ENCODE results near the gene TOMM5.
"Not testable (repeated sequence)": the region's sequence is repeated elsewhere in the genome, so short reads cannot be mapped to it uniquely, and the experiment has no call there.

Gene TOMM5

DNA sequence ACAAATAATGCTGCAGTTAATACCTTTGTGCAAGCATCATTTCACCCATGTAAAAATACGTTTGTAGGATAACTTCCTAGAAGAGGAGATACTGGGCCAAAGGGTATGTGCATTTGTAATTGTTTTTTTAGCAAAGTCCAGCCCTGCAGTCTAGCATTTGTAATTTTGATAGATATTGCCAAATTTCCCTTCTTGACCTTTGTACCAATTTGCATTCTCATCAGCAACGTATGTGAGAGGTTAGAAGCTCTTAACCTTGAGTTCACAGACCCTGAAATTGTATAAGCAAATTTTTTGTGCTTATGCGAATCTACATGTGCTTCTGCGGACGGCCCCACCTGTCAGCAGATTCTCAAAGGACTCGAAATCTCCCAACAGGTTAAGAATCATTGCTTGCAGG lies 18.6 kb upstream of the TOMM5 start:
- DNase-seq = no peak

DNA sequence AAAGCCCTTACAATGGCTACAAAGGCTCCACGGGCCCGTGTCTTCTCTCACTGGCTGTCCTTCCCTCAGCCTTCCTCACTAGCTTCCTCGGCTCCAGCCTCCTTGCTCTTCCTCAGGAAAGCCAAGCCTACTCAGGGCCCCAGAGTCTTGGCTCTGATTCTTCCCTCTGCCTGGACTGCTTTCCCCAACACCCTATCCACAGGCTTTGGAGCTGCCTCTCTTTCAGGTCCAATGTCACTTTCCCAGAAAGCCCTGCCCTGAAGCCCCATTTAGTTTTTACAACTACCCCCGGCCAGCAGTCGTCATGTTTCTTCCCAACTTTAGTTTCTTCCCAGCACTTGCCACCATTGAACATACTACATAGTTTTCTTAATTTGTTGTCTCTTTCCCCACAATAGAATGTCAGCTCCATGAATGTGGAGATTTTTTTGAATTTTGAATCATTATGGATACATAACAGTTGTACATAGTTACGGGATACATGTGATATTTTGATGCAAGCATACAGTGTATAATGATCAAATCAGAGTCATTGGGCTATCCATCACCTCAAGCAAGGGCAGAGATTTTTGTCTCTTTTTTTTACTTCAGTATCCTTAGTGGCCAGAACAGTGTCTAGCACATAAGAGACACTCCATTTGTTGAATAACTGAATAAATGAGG lies 17.5 kb upstream of the TOMM5 start:
- no peak for DNase-seq

DNA sequence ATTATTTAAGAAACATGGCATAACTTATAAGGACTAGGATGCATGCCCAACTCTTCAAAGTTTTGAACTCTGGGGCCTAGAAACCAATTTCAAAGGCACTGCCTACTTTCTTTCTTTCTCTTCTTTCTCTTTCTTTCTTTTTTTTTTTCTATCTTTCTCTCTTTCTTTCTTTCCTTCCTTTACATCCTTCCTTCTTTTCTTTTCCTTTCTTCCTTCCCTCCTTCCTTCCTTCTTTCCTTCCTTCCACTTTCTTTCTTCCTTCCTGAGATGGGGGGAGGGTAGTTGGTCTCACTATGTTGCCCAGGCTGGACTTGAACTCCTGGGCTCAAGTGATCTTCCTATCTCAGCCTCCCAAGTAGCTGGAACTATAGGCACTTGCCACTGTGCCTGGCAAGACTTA lies 15.9 kb upstream of the TOMM5 start:
- DNase-seq = no peak

DNA sequence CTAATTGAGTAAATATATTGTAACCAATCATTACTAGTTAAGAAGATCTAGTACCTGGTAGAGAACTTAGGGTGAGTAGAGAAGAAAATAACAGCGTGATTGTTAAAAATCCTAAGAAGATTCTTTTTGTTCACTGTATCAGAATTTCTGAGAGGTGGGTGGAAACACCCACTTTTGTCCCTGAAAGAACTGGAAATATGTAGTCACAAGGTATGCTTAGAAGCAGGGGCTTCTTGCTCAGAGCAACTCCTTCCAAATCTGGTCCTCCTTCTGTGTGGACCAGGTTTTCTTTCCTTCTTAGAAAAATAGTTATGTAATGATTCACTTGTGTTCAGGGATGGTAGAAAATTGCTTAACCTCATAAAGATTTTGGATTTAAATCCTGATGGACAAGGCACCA lies 11.9 kb upstream of the TOMM5 start:
- DNase-seq = no peak

DNA sequence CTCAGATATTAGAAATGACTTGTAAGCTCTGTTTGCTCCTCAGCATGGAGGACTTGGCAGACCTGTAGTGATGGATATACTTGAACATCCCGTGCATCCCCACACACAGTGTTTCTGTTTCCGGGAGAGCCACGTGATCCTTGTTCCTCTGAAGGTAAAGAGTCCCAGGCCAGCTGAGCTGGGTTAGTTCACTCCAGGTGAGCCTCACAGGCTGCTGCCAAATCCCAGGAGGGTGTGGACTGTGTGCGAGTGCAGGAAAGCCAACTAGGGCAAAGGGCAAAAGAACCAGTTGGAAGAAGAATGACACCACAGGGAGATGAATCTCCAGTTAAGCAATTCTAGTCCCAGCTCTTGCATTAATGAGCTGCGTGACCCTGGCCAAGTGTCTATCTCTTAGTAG lies 10.4 kb upstream of the TOMM5 start:
- DNase-seq = no peak

DNA sequence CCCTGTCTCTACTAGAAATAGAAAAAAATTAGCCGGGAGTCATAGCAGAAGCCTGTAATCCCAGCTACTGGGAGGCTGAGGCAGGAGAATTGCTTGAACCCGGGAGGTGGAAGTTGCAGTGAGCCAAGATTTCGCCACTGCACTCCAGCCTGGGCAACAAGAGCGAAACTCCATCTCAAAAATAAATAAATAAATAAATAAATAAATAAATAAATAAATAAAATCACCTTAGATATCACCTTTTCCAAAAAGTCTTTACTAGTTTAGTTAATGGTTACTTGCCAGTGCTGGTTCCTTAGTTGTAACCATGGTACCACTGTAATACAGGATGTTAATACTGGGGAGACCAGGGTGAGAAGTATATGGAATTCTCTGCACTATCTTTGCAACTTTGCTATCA lies 9.7 kb upstream of the TOMM5 start:
- not testable (repeated sequence) for DNase-seq

DNA sequence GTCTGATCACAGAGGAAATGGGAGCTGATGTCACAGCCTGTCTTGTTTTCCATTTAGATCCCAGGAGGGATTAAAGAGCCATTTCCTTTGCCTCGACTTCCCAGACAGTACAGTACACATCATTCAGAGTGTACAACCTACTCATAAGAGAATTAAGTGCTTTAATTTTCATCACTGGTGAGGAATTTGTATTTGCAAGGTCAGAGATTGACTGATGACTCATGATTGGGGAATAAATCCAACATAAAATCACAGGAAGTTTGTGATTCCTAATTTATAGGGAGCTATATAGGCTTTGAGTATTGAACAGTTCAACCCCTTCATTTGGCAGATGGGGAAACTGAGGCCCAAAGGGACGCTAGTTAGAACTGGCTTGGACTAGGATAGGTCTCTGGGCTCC lies 4.1 kb upstream of the TOMM5 start:
- no peak for DNase-seq

DNA sequence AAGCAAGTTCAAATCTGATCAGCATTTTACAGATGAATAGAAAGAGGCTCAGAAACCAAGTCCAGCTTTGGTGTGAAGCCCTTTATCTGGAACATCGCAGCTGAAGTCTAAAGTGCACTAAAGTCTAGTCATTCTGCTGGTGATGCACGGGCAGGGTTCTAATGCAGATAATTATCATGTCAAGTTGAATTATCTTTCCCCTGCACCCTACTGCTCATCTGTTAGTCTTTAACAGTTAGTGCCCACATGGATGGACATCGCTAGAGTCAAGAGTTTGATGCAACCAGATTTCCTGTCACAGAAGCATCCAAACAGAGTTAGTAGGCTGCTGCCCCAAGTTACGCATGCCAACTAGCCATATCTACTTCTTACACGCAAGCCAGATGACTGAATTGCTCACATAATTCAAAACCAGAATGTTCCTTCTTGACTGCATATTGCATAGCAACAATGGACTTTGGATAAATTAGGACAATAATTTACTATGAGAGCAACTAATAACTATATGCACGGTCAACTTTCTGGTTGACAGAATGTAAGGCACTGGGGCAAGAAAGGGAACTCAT lies 1.6 kb upstream of the TOMM5 start:
- DNase-seq = no peak

DNA sequence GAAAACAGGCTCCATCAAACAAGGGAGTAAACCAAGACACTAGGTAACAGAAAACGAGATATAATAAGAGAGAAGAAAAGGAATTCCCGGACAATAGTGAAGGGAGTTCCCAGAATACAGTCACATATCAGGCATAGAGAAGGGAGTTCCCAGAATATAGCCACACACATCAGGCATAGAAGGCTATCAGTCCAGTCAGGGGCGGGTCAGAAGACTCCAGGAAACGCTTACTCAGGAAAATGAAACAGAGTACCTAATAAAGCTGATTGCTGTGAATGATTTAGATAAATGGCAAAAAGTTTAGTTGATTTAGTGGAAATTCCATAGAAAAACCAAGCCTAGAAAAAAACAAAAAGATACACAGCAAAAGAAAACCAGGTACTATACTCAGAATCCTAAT lies 4.9 kb downstream of the TOMM5 start:
- no peak for DNase-seq

DNA sequence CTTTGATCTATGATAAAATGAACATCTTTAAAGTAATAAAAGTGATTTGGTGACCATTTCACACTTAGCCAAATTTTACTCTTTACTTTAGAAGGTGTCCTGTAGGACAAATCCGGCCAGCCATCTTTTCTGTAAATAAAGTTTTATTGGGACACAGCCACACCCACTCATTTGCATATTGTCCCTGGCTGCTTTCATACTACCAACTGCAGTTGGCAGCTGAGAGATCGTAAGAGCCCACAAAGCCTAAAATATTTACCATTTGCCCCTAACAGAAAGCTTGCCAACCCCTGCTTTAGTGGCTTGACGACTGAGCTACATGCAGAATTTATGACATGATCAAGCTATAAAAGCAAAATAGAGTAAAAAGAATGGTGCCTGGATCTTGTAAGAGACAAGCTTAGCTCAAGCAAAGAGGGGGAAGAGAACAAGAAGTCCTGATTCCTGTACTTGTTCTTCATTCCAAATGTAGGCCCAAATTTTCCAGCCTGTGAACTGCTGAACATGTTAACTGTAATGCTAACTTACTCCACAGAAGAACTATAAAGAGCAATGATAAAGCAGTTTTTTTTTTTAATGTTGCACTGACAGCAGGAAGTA lies 8.8 kb downstream of the TOMM5 start:
- DNase-seq = no peak

DNA sequence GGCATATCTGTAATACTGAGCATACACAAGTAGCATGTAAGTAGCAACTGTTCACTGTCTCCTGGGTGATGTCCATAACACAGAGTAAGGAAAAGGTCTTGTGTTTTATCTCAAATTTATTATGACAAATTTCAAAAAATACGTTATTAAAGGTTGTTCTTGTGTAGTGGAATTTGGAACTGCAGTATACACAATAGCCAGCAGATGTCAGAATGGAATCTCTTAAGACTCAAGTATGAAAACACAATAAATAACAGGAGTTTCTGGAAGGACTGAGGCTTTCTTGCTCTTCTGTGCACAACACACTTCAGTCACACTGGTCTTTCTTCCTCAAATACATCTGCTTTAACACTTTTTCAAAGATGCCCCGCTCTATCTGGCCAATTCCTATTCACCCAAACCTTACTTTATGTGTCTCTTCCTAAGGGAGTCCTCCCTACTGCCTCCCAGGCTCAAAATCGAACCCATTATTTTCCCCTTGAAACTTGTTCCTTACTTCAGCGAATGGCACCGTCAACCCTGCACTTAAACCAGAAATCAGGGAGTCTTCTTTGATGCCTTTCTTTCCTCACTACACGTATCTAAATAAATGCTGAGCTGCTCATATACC lies 9.7 kb downstream of the TOMM5 start:
- DNase-seq = no peak

DNA sequence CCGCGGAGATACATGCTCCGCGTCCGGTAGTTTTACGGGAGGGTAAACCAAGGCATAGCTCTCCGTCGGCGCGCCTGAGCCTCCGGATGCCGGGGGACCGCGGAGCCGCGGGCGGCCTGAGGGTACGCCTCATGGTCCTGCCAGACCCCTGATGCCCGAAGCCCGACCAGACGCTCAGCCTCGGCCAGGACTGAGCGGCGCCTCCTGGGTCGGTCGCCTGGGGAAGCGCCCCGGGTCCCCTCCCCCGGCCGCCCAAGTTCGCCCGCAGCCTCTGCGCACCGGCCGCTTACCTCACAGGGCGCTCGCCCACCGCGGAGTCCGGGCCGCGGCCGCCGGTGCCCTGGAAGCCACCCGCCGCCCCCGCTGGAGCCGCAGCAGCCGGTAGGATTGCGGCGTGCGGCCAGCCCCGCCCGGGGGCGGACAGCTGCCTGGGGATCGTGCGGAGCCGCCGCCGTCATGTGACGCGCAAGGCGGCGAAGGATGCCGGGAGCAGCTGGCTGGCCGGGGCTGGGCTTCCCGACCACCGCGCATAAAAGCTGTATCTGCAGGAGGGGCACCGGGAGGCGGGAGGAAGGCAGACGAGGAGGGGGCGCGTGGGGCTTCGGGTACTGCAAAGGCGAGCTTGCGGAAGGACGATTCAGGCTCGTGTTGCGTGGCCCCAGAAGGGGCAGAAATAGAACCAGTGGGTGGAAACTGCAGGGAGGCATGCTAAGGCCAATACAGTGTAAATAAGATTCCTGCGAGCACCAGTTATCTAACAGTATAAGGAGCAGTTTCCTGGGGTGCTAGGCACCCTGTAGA lies 16.3 kb downstream of the TOMM5 start, which contains the start of gene FBXO10:
FBXO10 (minus strand) TSS at position 460 of the 801 bp plus-strand sequence. CDS start 34,612 bp downstream, outside the sequence.
- peak; percentile 35 for DNase-seq

DNA sequence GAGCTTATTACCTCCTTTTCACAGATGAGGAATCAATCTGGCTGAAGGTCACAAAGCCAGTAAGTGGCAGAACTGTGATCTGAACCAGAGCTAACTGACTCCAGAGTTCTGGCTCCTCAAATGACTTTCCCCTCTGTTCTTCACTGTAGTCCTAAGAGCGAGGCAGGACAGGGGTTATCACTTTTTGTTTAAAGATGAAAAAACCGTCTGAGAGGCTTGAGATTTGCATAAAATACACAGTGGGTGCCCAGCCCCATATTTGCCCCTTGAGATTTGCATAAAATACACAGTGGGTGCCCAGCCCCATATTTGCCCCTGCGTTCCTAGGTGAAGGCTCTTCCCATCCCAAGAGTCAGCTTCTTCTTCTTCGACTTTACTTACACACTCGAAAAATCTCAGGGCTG lies 16.9 kb downstream of the TOMM5 start:
- no peak for DNase-seq

DNA sequence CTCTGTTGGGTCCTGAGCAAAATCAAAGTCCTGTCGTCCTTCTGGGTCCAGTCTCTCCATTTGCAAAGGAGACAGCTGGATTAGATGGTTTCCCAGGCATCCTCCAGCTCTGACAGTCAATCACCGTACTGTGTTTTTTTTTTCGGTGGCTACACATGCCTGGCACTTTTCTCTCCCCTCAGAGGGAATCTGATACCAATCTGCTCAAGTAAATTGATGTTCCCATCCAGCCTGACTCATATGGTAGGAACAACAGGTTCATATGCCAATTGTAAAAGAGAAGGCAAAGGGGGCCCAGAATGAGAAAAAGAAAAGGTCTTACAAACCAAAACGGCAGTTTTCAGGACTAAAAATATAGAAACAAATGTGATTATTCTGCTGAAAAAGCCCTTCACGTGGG lies 17.4 kb downstream of the TOMM5 start:
- DNase-seq = no peak

DNA sequence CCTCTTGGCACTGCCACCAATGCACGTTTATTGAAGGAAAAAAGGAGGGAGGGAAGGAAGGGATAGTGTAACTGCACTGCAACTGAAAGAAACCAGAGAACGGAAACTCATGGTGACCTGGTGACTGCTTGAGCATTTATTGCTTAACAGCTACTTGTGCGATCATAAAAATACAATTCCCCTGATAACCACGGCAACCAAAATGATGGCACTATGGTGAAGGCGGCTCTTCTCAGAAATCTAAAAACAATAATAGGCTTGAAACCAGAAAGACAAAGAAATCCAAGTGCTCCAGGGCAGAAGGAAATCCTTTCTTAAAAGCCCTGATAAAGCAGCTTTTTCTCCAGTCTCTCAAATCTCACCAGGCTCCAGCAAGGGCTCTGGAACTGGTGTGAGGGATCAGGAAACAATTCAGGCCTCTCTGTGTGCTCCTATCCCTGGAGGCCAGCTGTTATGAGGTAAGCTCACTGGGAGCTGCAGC lies 18.1 kb downstream of the TOMM5 start:
- DNase-seq = no peak

DNA sequence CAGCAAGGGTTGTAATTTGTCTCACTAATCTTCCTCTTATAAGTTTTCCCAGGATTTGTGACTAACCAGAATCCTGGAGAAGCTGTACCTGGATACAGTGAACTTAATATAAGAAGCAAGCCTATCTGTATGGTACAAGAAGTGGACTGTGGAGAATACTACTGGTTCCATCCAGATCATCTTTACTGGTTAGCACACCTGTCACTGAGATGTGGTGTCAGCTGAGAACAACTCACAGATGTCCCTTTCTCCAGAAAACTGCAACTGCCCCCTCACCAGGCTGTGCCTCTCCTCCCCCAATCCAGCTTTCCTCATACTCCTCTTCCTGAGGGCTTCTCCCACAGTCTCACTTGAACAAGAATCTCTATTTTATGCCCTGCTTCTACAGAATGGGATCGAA lies 21.1 kb downstream of the TOMM5 start:
- DNase-seq = no peak

DNA sequence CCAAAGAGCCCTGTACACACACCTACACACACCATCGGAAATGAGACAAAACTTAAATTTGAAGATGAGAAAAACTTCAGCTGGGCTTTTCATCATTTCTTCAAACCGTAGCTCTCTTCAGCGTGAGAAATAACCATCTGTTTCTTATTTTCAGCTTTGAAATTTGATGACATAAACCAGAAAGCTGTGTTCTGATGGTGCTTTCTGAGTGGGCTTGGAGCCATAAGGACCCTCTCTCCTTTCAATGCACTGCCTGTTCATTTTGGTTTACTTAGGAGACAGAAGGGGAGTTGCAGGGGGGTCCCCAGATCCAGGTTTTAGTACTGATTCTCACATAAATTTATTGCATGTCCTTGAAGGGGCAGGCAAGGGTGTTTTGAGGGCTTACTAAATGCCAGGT lies 25.7 kb downstream of the TOMM5 start:
- DNase-seq = no peak

DNA sequence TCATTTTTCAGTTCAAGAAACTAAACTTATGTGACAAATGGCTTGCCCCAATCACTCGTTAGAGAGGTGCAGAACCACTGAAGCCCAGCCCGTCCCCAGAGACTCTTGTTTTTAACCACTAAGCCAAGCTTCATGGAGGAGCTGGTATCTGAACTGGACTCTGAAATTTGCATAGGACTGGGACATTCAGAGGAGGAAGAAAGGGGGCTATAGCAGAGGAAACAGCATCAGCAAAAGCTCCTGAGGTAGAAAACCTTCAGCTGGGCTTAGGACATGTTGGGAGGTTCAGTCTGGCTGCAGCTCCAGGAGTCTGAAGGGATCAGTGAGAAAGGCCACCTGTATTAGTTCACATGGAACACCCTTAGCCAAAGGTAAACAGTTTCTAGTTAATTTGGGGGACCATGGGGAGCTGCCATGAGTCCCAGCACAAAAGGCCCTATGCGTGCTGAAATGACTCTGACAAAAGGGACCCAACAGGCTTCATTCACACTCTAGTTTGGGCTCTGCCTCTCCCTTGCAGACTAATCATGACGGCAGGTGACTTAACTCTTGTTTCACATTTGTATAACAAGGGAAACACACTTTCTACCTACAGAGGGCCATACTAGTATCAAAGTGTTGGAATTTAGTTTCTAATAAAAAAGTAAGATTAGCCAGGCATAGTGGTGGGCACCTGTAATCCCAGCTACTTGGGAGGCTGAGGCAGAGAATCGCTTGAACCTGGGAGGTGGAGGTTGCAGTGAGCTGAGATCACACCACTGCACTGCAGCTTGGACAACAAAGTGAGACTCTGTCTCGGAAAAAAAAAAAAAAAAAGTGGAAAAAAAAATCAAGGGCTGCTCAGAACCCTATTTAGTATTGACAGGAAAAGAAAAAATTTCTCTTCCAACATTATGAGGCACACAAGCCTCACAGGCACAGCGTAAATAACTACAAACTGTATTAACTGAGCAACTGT lies 26.5 kb downstream of the TOMM5 start:
- DNase-seq = no peak

DNA sequence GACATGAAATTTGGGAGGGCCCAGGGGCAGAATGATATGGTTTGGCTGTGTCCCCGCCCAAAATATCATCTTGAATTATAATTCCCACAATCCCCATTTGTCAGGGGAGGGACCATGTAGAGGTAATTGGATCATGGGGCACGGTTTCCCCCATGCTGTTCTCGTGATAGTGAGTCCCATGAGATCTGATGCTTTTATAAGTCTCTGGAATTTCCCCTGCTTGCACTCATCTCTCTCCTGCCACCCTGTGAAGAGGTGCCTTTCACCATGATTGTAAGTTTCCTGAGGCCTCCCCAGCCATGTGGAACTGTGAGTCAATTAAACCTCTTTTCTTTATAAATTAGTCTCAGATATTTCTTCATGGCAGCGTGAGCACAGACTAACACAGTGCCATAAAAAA lies 27.5 kb downstream of the TOMM5 start:
- DNase-seq = no peak

DNA sequence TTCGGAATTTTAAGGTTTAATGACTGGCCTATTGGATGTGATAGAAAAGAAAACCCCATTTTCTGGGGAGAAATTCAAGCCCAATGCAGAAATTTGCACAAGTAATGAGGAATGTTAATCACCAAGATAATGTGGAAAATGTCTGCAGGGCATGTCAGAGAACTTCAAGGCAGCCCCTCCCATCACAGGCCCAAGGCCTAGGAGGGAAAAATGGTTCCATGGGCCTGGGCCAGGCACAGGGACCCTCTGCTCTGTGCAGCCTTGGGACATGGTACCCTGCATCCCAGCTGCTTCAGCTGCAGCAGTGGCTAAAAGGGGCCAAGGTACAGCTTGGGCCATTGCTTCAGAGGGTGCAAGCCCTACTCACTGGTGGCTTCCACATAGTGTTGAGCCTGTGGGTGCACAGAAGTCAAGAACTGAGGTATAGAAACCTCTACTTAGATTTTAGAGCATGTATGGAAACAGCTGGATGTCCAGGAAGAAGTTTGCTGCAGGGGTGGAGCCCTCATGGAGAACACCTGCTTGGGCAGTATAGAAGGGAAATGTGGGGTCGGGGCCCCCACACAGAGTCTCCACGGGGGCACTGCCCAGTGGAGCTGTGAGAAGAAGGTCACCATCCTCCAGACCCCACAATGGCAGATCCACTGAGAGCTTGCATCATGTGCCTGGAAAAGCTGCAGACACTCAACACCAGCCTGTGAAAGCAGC lies 28.4 kb downstream of the TOMM5 start:
- DNase-seq = no peak

DNA sequence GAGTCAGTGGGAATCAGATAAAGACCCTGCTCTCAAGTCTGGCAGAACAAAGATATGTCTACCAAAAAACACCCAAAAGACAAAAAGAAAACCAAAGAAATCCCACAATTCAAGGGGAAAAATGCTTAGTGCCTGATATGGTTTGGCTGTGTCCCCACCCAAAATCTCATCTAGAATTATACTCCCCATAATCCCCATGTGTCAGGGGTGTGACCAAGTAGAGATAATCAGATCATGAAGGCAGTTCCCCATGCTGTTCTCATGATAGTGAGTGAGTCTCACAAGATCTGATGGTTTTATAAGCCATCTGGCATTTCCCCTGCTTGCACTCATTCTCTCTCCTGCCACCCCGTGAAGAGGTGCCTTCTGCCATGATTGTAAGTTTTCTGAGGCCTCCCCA lies 29.6 kb downstream of the TOMM5 start:
- no peak for DNase-seq

All from stimulated activated CD4-positive, alpha-beta T cell treated with anti-CD3 and anti-CD28 coated beads, Interleukin-12 subunit alpha, Interleukin-12 subunit beta, amount 100 ng/mL, for 4 hours (primary cell).